NB4 (cell line): Measurements from ENCODE around the gene PAF1.

Experiments used
- MAX ChIP-seq: IDR thresholded peaks from 2 replicates; pipeline ENCODE4 v1.6.1; 2011; ENCODE audit warnings: low read depth, low read length
- MYC ChIP-seq: IDR thresholded peaks from 2 replicates; pipeline ENCODE4 v1.6.1; 2011; ENCODE audit warnings: low read depth, low read length
- POLR2A ChIP-seq: IDR thresholded peaks from 2 replicates; pipeline ENCODE4 v1.6.1; 2011; ENCODE audit warnings: mild to moderate bottlenecking; ENCODE audit not compliant: insufficient read length; ENCODE audit errors: extremely low read depth
- TF ChIP-seq, protein P1 (sequence below): IDR thresholded peaks from one replicate; pipeline ENCODE4 v1.5.1; 2012; ENCODE audit warnings: low read depth, low read length

- TF ChIP-seq POLR2A (no peak), MAX (no peak), MYC (no peak)
- TF ChIP-seq, protein P1, sequence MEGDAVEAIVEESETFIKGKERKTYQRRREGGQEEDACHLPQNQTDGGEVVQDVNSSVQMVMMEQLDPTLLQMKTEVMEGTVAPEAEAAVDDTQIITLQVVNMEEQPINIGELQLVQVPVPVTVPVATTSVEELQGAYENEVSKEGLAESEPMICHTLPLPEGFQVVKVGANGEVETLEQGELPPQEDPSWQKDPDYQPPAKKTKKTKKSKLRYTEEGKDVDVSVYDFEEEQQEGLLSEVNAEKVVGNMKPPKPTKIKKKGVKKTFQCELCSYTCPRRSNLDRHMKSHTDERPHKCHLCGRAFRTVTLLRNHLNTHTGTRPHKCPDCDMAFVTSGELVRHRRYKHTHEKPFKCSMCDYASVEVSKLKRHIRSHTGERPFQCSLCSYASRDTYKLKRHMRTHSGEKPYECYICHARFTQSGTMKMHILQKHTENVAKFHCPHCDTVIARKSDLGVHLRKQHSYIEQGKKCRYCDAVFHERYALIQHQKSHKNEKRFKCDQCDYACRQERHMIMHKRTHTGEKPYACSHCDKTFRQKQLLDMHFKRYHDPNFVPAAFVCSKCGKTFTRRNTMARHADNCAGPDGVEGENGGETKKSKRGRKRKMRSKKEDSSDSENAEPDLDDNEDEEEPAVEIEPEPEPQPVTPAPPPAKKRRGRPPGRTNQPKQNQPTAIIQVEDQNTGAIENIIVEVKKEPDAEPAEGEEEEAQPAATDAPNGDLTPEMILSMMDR, result no peak
Observed at GRCh38 chr19:39341129-39341718, 49.7 kb downstream of the PAF1 start.
